ENCODE data around the gene UCP2.

Gene UCP2, protein sequence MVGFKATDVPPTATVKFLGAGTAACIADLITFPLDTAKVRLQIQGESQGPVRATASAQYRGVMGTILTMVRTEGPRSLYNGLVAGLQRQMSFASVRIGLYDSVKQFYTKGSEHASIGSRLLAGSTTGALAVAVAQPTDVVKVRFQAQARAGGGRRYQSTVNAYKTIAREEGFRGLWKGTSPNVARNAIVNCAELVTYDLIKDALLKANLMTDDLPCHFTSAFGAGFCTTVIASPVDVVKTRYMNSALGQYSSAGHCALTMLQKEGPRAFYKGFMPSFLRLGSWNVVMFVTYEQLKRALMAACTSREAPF

DNA sequence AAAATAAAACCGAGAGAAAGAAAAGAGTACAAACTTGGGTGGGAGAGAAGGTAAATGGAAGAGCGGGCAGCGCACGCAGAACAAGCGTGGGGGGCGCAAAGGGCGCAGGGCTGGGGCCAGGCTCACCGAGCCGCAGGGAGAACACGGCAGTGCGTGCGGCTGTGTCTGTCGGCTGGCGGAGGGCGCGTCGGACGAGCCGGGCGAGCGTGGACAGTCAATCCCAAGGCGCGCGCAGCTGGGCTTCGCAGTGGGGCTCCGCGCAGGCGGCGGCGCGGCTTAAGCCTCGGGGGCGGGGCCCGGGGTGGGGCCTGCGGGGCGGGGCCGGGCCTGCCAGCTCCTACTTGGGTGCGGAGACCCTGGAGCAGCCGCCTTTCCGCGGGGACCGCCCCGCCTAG is at the start of gene UCP2:
Gene UCP2 (minus strand): TSS at position 249 of the 395 bp plus-strand sequence. CDS start 4,465 bp downstream, outside the sequence.
- DNase-seq (ENCODE audit: low spot score), result peak; percentile 82

GRCh38 chr11:74030723-74031676 is 48.4 kb upstream of the UCP2 start:
- DNase-seq (ENCODE audit: low spot score), result no peak

DNA sequence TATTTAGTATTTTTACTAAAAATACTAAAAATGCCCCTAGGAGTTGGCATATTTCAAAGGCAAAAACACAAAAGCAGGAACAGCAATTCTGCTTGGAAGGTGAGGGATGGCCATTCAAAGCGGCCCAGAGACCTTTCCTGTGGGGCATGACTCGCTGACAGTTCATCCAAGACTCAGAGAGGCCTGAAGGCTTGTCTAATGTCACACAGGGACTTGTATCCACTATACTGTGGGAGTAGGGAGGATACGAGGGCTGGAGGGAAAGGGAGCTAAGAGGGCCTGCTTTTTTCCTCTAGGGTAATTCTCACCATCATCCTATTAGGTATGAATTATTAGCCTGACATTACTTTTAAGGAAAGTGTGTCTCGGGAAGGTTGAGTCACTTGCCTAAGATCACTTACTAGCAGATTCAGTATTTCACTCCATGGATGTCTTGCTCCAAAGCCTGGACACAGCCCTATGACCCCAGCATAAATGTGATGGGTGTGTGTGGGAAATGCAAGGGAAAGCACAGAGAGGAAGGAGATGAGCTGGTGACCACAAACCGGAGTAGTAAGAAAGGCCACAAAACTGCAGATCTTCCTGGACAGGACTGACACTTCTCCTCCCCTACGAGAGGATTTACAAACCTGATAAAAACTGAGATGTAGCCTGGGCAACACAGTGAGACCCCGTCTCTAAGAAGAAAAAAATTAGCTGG is 43.0 kb upstream of the UCP2 start:
- no peak for DNase-seq (ENCODE audit: low spot score)

- no peak for DNase-seq (ENCODE audit: low spot score)
Measured at GRCh38 chr11:74024261-74025029, 41.8 kb upstream of the UCP2 start.

GRCh38 chr11:74023276-74023675 is 40.6 kb upstream of the UCP2 start:
- no peak for DNase-seq (ENCODE audit: low spot score)

DNA sequence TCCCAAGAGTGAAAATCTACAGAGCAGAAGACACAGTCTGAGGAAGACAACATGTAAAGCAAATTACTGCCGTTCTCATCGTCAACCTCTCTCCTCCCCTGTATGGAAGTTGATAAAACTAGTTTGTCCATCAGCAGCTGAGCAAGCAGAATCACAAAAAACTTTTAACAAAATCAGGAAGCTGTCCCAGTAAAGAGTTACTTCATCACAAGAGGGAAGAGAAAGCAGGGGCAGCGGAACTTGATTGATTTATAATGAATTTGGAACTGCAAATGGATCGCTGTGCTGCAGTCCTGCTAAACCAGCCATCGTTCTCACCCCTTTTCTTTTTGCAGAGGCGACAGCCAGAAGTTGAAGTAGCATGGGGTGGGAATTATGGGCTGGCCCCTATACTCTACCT is 39.9 kb upstream of the UCP2 start:
- DNase-seq (ENCODE audit: low spot score), result no peak

GRCh38 chr11:74021998-74022397 is 39.4 kb upstream of the UCP2 start:
- DNase-seq (ENCODE audit: low spot score), result no peak

DNA sequence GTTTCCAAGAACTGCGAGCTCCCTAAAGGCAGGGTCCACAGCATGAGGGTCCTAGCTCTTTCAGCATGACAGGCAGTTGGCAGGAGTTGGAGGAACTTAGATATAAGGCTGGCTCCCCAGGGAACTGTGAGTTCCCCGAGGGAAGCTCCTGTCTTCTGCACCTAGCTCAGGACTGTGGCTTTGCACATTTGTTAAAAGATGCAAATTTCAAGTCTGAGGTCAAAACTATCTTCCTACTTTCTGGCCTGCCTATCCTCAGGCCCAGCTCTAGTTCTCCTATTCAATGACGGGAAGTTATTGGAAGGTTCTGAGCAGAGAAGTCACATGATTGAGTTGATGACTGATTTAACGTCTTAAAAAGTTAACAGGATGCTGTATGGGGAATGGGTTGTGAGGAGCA is 37.9 kb upstream of the UCP2 start:
- DNase-seq (ENCODE audit: low spot score), result no peak

- DNase-seq (ENCODE audit: low spot score), result no peak
Measured at GRCh38 chr11:74019860-74020259, 37.2 kb upstream of the UCP2 start.

- no peak for DNase-seq (ENCODE audit: low spot score)
Measured at GRCh38 chr11:74019104-74019738, 36.6 kb upstream of the UCP2 start.

DNA sequence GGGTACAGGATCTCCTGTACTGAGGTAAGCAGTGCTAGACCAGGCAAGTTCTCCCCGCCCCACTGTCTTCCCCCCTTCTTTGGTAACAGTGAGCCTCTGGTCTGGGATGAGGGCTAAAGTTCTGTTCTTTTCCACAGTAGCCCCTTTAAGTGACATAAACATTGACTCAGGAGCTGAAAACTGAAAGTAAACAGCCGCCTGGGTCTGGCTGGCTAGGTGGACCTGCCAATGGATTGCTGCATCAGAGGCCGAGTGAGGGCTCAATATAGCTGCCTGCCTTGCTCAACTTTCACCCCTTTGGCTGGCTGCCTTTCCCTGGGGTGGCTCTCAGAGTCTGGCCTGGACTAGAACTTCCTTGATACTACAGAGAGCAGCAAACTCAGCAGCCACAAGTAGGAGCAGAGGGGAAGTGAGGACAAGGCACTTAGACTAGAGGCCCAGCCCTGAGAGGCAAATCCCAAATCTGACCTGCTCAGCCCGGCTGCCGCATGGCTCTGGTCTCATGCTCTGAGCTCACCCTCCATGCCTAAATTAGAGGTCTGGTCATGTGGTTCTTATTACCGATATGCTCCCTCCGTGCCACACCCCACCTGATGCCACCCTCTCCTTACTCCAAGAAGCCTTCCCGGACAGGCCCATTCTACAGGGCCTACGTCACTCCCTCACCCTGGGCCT is 35.8 kb upstream of the UCP2 start:
- DNase-seq (ENCODE audit: low spot score), result no peak

- DNase-seq (ENCODE audit: low spot score), result no peak
Measured at GRCh38 chr11:74017631-74018030, 35.0 kb upstream of the UCP2 start.

- DNase-seq (ENCODE audit: low spot score), result no peak
Measured at GRCh38 chr11:74015919-74016684, 33.5 kb upstream of the UCP2 start.

- DNase-seq (ENCODE audit: low spot score), result no peak
Measured at GRCh38 chr11:74014880-74015279, 32.2 kb upstream of the UCP2 start.

DNA sequence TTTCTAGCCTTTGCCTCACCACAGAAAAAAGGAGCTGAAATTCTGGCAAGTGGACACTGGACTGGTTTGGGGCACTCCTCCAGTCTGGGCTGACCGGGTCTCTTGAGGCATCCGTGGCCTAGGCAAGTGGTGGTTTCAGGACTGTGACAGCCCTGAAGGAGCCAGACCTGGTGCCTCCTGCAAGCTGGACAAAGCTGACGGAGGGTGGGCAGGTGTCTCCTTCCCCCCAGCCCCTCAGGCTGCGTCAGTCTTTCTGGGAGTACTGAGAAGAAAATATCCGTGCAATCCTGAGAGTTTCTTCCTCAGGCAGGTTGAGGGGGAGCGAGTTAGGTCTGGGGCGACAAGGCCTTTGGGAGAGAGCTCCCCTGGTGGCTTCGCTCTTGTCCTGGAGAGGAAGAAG is 30.5 kb upstream of the UCP2 start:
- no peak for DNase-seq (ENCODE audit: low spot score)

- no peak for DNase-seq (ENCODE audit: low spot score)
Measured at GRCh38 chr11:74012074-74012809, 29.6 kb upstream of the UCP2 start.

GRCh38 chr11:74011360-74012073 is 28.9 kb upstream of the UCP2 start:
- DNase-seq (ENCODE audit: low spot score), result peak; percentile 49

Measured in CD4-positive, alpha-beta T cell treated with Interleukin-6 at 100 ng/mL for 8 hours (primary cell).